Measurements from ENCODE around the gene PLEKHH1.

- TF ChIP-seq GATA2 (IDR thresholded peaks at IDR 0.05; ENCODE audit: low read depth, low read length) (no peak), GATA3 (IDR thresholded peaks at IDR 0.05; ENCODE audit: low read depth, low read length) (no peak)
Observed at GRCh38 chr14:67541448-67542387, 8.6 kb downstream of the PLEKHH1 start.
